HCT116 (cell line): ENCODE data around the gene PPP2R5B. TPM values are rescaled to one million over a fixed set of nuclear protein-coding genes. Genes with fewer than 3 reads are reported as not detected.
"Not testable (repeated sequence)": the region's sequence is repeated elsewhere in the genome, so short reads cannot be mapped to it uniquely, and the experiment has no call there.

ENCODE experiments used
- ATAC-seq: fragments of 200-7000 bp; cut with Tn5 transposase; 2 replicates; pipeline ENCODE4 v1.9.1; 2020; ENCODE audit warnings: mild to moderate bottlenecking, moderate library complexity
- BruUV-seq: library from RNA; stranded (reverse); fragments of 400-500 nt; replicated peaks from 2 replicates; lab custom pipeline; 2021; lab: Mats Ljungman, UMichigan
- CTCF ChIA-PET: fragments of 300-600 bp; sonication (Branson Sonifier 250); formaldehyde crosslinking; loops from one replicate; lab custom pipeline; 2021; ENCODE audit warnings: antibody characterized with exemption; lab: Charles Lee
- POLR2A ChIA-PET: fragments of 300-600, 350-600 bp; sonication (Branson Sonifier 250); formaldehyde crosslinking; loops from one replicate; lab custom pipeline; 2021; ENCODE audit warnings: antibody characterized with exemption; lab: Charles Lee
- RAD21 ChIA-PET, 2 experiments: fragments of 300-600 bp; sonication (Branson Sonifier 250); formaldehyde crosslinking; loops; one replicate each; lab custom pipeline; 2023; ENCODE audit warnings: low total read pairs in 2 of 2; ENCODE audit not compliant: uncharacterized antibody in 2 of 2, unreplicated experiment in 2 of 2, low non-redundant PET in 1 of 2; lab: Charles Lee
- DNase-seq: peaks from one replicate; pipeline ENCODE4 v3.0.0-alpha.2; 2010; ENCODE audit warnings: low read depth, low spot score
- H2AFZ ChIP-seq: fragments of 200-600 bp; shearing (Covaris generic), sonication (generic); 2 replicates; pipeline ENCODE4 v1.6.1; 2017; ENCODE audit warnings: low read depth, mixed run types, mixed read lengths, antibody characterized with exemption, low read length; ENCODE audit not compliant: poor library complexity, severe bottlenecking
- H3K27ac ChIP-seq: 2 replicates; pipeline ENCODE4 v1.5.1; 2012; ENCODE audit warnings: low read depth, low read length
- H3K27me3 ChIP-seq: fragments of 200-600 bp; sonication (generic); 2 replicates; pipeline ENCODE4 v1.6.1; 2016; ENCODE audit warnings: mixed run types, low read length, mixed read lengths; ENCODE audit not compliant: insufficient read depth
- H3K36me3 ChIP-seq, 2 experiments: fragments of 200-500 bp in 1 of 2; fragments of 200-600 bp in 1 of 2; sonication (Bioruptor generic) in 1 of 2; sonication (generic) in 1 of 2; 2 replicates each; pipeline versions ENCODE4 v1.5.1 to v1.6.1; 2014 to 2016; ENCODE audit warnings: low read length in 2 of 2, inconsistent platforms in 1 of 2, mixed read lengths in 1 of 2, mixed run types in 1 of 2; ENCODE audit not compliant: insufficient read depth in 2 of 2, control insufficient read depth in 1 of 2
- H3K4me1 ChIP-seq, 2 experiments: fragments of 200-600 bp in 1 of 2; sonication (generic) in 1 of 2; 2 replicates each; pipeline versions ENCODE4 v1.5.1 to v1.6.1; 2012 to 2017; ENCODE audit warnings: low read length in 2 of 2, inconsistent platforms in 1 of 2, mild to moderate bottlenecking in 1 of 2, mixed read lengths in 1 of 2, mixed run types in 1 of 2, moderate library complexity in 1 of 2; ENCODE audit not compliant: insufficient read depth in 2 of 2, control insufficient read depth in 1 of 2
- H3K4me2 ChIP-seq: fragments of 200-600 bp; sonication (generic); 2 replicates; pipeline ENCODE4 v1.6.1; 2017; ENCODE audit warnings: mixed run types, low read length, mixed read lengths
- H3K4me3 ChIP-seq, 2 experiments: fragments of 200-600 bp in 1 of 2; sonication (generic) in 1 of 2; replicated peaks in 1 of 2; 2 replicates each; pipeline ENCODE4 v1.5.1; 2011 to 2016; ENCODE audit warnings: low read length in 2 of 2, control low read depth in 1 of 2, low read depth in 1 of 2, mild to moderate bottlenecking in 1 of 2, mixed read lengths in 1 of 2, mixed run types in 1 of 2
- H3K79me2 ChIP-seq: fragments of 200-600 bp; sonication (generic); 2 replicates; pipeline ENCODE4 v1.6.1; 2017; ENCODE audit warnings: mild to moderate bottlenecking, mixed run types, low read length, moderate library complexity, mixed read lengths; ENCODE audit not compliant: insufficient read depth
- H3K9ac ChIP-seq: fragments of 200-600 bp; sonication (generic); 2 replicates; pipeline ENCODE4 v1.6.1; 2016; ENCODE audit warnings: low read length, mixed read lengths
- H3K9me2 ChIP-seq: fragments of 200-600 bp; sonication (generic), shearing (Covaris generic); 2 replicates; pipeline ENCODE4 v1.6.1; 2017; ENCODE audit warnings: mixed run types, mild to moderate bottlenecking, moderate library complexity; ENCODE audit not compliant: insufficient read depth
- H3K9me3 ChIP-seq, 2 experiments: fragments of 200-500 bp in 1 of 2; fragments of 200-600 bp in 1 of 2; sonication (Bioruptor generic) in 1 of 2; sonication (generic) in 1 of 2; 2 replicates each; pipeline ENCODE4 v1.6.1; 2014 to 2017; ENCODE audit warnings: low read length in 2 of 2, mixed read lengths in 2 of 2, inconsistent platforms in 1 of 2, low read depth in 1 of 2, mild to moderate bottlenecking in 1 of 2, mixed run types in 1 of 2, moderate library complexity in 1 of 2; ENCODE audit not compliant: control insufficient read depth in 1 of 2, insufficient read depth in 1 of 2
- H4K20me1 ChIP-seq: fragments of 200-600 bp; sonication (generic), shearing (Covaris generic); 2 replicates; pipeline ENCODE4 v1.6.1; 2017; ENCODE audit warnings: mixed run types, mild to moderate bottlenecking, moderate library complexity; ENCODE audit not compliant: insufficient read depth
- CEBPB ChIP-seq: IDR thresholded peaks from 2 replicates; pipeline ENCODE4 v1.6.1; 2012; ENCODE audit warnings: low read depth
- EGR1 ChIP-seq: IDR thresholded peaks from 2 replicates; pipeline ENCODE4 v1.6.1; 2012; ENCODE audit warnings: low read depth
- ELF1 ChIP-seq: IDR thresholded peaks from 2 replicates; pipeline ENCODE4 v1.6.1; 2012; ENCODE audit warnings: low read depth, borderline replicate concordance
- EZH2phosphoT487 ChIP-seq: fragments of 200-600 bp; IDR thresholded peaks from 2 replicates; pipeline ENCODE4 v1.6.1; 2018; ENCODE audit warnings: antibody characterized with exemption, borderline replicate concordance
- POLR2A ChIP-seq: IDR thresholded peaks from 2 replicates; pipeline ENCODE4 v1.7.0; 2011; ENCODE audit warnings: borderline replicate concordance; ENCODE audit not compliant: insufficient read depth, insufficient read length; ENCODE audit errors: extremely low read depth
- RAD21 ChIP-seq: IDR thresholded peaks from 2 replicates; pipeline ENCODE4 v1.6.1; 2012; ENCODE audit warnings: low read depth, mild to moderate bottlenecking
- SIN3A ChIP-seq: IDR thresholded peaks from 2 replicates; pipeline ENCODE4 v1.6.1; 2012; ENCODE audit warnings: low read depth
- SP1 ChIP-seq: IDR thresholded peaks from 2 replicates; pipeline ENCODE4 v1.6.1; 2012; ENCODE audit warnings: low read depth
- intact Hi-C: fragments of 100-400 bp; cut with micrococcal nuclease; formaldehyde crosslinking; loops from 2 replicates; pipeline ENCODE4 v1.10.0; 2022
- total RNA-seq: library from RNA; stranded (reverse); gene quantifications from one replicate; pipeline ENCODE4 v1.2.1, GENCODE V29; 2021; ENCODE audit not compliant: unreplicated experiment
- TF ChIP-seq, protein P1 (sequence below): IDR thresholded peaks from 2 replicates; pipeline ENCODE4 v1.6.1; 2012

Gene PPP2R5B
- total RNA-seq, 1 experiment from 2014 or later = 10.9 TPM

DNA sequence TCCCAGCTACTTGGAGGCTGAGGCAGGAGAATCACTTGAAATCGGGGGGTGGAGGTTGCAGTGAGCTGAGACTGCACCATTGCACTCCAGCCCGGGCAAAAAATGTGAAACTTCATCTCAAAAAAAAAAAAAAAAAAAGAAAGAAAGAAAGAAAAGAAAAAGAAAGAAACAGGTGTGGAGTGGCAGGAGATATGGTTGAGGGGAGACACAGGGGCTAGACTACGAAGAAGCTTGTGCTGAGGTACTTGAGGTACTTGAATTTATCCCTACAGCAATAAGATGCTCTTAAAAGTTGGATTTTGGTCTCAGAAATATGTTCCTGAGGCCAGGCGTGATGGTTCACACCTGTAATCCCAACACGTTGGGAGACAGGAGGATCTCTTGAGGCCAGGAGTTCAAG, 49.6 kb downstream of the PPP2R5B start:
- POLR2A ChIA-PET = no interaction called here
- TF ChIP-seq SIN3A = no peak
- no peak for TF ChIP-seq ELF1
- TF ChIP-seq EZH2phosphoT487 = no peak
- TF ChIP-seq, all 23 proteins: peak for 0
- no peaks in the 10 kb centered on the region for H3K9me2 ChIP-seq
- no TSS peak for BruUV-seq
- intact Hi-C loops = no loop called here
- no peak overlapping the region for H2AFZ ChIP-seq
- no peaks in the 10 kb centered on the region for H4K20me1 ChIP-seq
- no peaks in the 10 kb centered on the region for H3K27me3 ChIP-seq
- peaks cover 0 to 3% of the 10 kb centered on the region in 2 experiments; a peak in 1 of 4 replicates for H3K4me1 ChIP-seq
- RAD21 ChIA-PET = no interaction called here
- CTCF ChIA-PET = no interaction called here
- H3K79me2 ChIP-seq = no peaks in the 10 kb centered on the region
- no peak overlapping the region for H3K9ac ChIP-seq
- H3K36me3 ChIP-seq = no peaks in the 10 kb centered on the region
- DNase-seq (no peak), ATAC-seq (no peak)
- H3K4me2 ChIP-seq = no peak overlapping the region
- no peak overlapping the region for H3K27ac ChIP-seq
- H3K4me3 ChIP-seq = no peak overlapping the region
- H3K9me3 ChIP-seq = no peaks in the 10 kb centered on the region

GRCh38 chr11:64976651-64977050, 52.2 kb downstream of the PPP2R5B start:
- DNase-seq (no peak), ATAC-seq (no peak)
- no peak overlapping the region for H3K9ac ChIP-seq
- no peaks in the 10 kb centered on the region for H3K36me3 ChIP-seq
- BruUV-seq = no TSS peak
- no peaks in the 10 kb centered on the region for H3K9me2 ChIP-seq
- POLR2A ChIA-PET = no interaction called here
- no peaks in the 10 kb centered on the region for H3K4me1 ChIP-seq
- H3K9me3 ChIP-seq = no peaks in the 10 kb centered on the region
- H3K79me2 ChIP-seq = no peaks in the 10 kb centered on the region
- H3K4me3 ChIP-seq = no peak overlapping the region
- H3K4me2 ChIP-seq = no peak overlapping the region
- H2AFZ ChIP-seq = no peak overlapping the region
- CTCF ChIA-PET = no interaction called here
- TF ChIP-seq POLR2A (no peak), RAD21 (no peak), CEBPB (no peak), SP1 (no peak), EGR1 (no peak), EZH2phosphoT487 (no peak)
- TF ChIP-seq, protein P1, sequence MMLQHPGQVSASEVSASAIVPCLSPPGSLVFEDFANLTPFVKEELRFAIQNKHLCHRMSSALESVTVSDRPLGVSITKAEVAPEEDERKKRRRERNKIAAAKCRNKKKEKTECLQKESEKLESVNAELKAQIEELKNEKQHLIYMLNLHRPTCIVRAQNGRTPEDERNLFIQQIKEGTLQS = no peak
- H4K20me1 ChIP-seq = no peaks in the 10 kb centered on the region
- intact Hi-C loops = no loop called here
- no peaks in the 10 kb centered on the region for H3K27me3 ChIP-seq
- no peak overlapping the region for H3K27ac ChIP-seq
- RAD21 ChIA-PET = no interaction called here

GRCh38 chr11:64983339-64983738, 58.9 kb downstream of the PPP2R5B start:
- H3K4me3 ChIP-seq, H3K9ac ChIP-seq, H3K4me1 ChIP-seq, H3K27ac ChIP-seq, H3K4me2 ChIP-seq, CTCF ChIA-PET, ATAC-seq, RAD21 ChIA-PET, H3K27me3 ChIP-seq, POLR2A ChIA-PET, H4K20me1 ChIP-seq, H3K9me2 ChIP-seq, H3K79me2 ChIP-seq, H2AFZ ChIP-seq, intact Hi-C loops, H3K9me3 ChIP-seq, BruUV-seq, H3K36me3 ChIP-seq, DNase-seq: not testable (repeated sequence)
